ENCODE results near the gene SCN8A.

The SCN8A gene

GRCh38 chr12:51811203-51812202 is 220.5 kb downstream of the SCN8A start:
- Histone ChIP-seq H3K9me3 (ENCODE audit: control insufficient read depth, insufficient read depth, low read length) (no peaks in the 10 kb centered on the region), H3K4me3 (ENCODE audit: low read length) (no peak overlapping the region), H3K27me3 (ENCODE audit: control insufficient read depth, insufficient read depth, low read length) (peaks cover 4% of the 10 kb centered on the region; the same call in 1 of the 2 replicates), H3K36me3 (ENCODE audit: control insufficient read depth, insufficient read depth, low read length) (no peaks in the 10 kb centered on the region), H3K4me1 (ENCODE audit: control insufficient read depth, insufficient read depth, low read length) (0 out of 2 replicates have a peak, but pooled peaks cover 2% of the 10 kb centered on the region), H3K27ac (ENCODE audit: low read length) (no peak overlapping the region)
- no peak for DNase-seq (ENCODE audit: low read depth, low spot score)
- no CpG with 5 or more reads among the region's 13 CpGs for WGBS (ENCODE audit: insufficient coverage, insufficient read length)

GRCh38 chr12:51812871-51813270 is 221.8 kb downstream of the SCN8A start:
- no peaks in the 10 kb centered on the region for H3K9me3 ChIP-seq (ENCODE audit: control insufficient read depth, insufficient read depth, low read length)
- H3K4me3 ChIP-seq (ENCODE audit: low read length): no peak overlapping the region
- 0 out of 2 replicates have a peak, but pooled peaks cover 2% of the 10 kb centered on the region for H3K4me1 ChIP-seq (ENCODE audit: control insufficient read depth, insufficient read depth, low read length)
- WGBS (ENCODE audit: insufficient coverage, insufficient read length): no CpG with 5 or more reads among the region's 13 CpGs
- H3K27ac ChIP-seq (ENCODE audit: low read length): no peak overlapping the region
- H3K36me3 ChIP-seq (ENCODE audit: control insufficient read depth, insufficient read depth, low read length): no peaks in the 10 kb centered on the region
- H3K27me3 ChIP-seq (ENCODE audit: control insufficient read depth, insufficient read depth, low read length): peaks cover 4% of the 10 kb centered on the region; the same call in 1 of the 2 replicates
- no peak for DNase-seq (ENCODE audit: low read depth, low spot score)

GRCh38 chr12:51813931-51814310 is 222.9 kb downstream of the SCN8A start:
- H3K4me1 ChIP-seq (ENCODE audit: control insufficient read depth, insufficient read depth, low read length): 0 out of 2 replicates have a peak, but pooled peaks cover 2% of the 10 kb centered on the region
- no CpG with 5 or more reads among the region's 34 CpGs for WGBS (ENCODE audit: insufficient coverage, insufficient read length)
- H3K27me3 ChIP-seq (ENCODE audit: control insufficient read depth, insufficient read depth, low read length): peaks cover 4% of the 10 kb centered on the region; the same call in 1 of the 2 replicates
- no peaks in the 10 kb centered on the region for H3K36me3 ChIP-seq (ENCODE audit: control insufficient read depth, insufficient read depth, low read length)
- no peak overlapping the region for H3K27ac ChIP-seq (ENCODE audit: low read length)
- H3K9me3 ChIP-seq (ENCODE audit: control insufficient read depth, insufficient read depth, low read length): no peaks in the 10 kb centered on the region
- H3K4me3 ChIP-seq (ENCODE audit: low read length): peak overlapping the region; percentile 36; the same call in 1 of the 2 replicates
- no peak for DNase-seq (ENCODE audit: low read depth, low spot score)

GRCh38 chr12:51814311-51815088 is 223.5 kb downstream of the SCN8A start:
- Histone ChIP-seq H3K4me1 (ENCODE audit: control insufficient read depth, insufficient read depth, low read length) (0 out of 2 replicates have a peak, but pooled peaks cover 2% of the 10 kb centered on the region), H3K4me3 (ENCODE audit: low read length) (peak overlapping the region; percentile 36)

GRCh38 chr12:51815571-51815970 is 224.5 kb downstream of the SCN8A start:
- no peak overlapping the region for H3K4me3 ChIP-seq (ENCODE audit: low read length)
- no peaks in the 10 kb centered on the region for H3K9me3 ChIP-seq (ENCODE audit: control insufficient read depth, insufficient read depth, low read length)
- peaks cover 4% of the 10 kb centered on the region; the same call in 1 of the 2 replicates for H3K27me3 ChIP-seq (ENCODE audit: control insufficient read depth, insufficient read depth, low read length)
- no peak for DNase-seq (ENCODE audit: low read depth, low spot score)
- no peaks in the 10 kb centered on the region for H3K36me3 ChIP-seq (ENCODE audit: control insufficient read depth, insufficient read depth, low read length)
- 0 out of 2 replicates have a peak, but pooled peaks cover 2% of the 10 kb centered on the region for H3K4me1 ChIP-seq (ENCODE audit: control insufficient read depth, insufficient read depth, low read length)
- H3K27ac ChIP-seq (ENCODE audit: low read length): no peak overlapping the region
- WGBS (ENCODE audit: insufficient coverage, insufficient read length): no CpG with 5 or more reads among the region's 6 CpGs

More at GRCh38 chr12:51814311-51815088, 223.5 kb downstream of the SCN8A start:
- Histone ChIP-seq H3K9me3 (ENCODE audit: control insufficient read depth, insufficient read depth, low read length) (no peaks in the 10 kb centered on the region), H3K36me3 (ENCODE audit: control insufficient read depth, insufficient read depth, low read length) (no peaks in the 10 kb centered on the region), H3K27ac (ENCODE audit: low read length) (no peak overlapping the region), H3K27me3 (ENCODE audit: control insufficient read depth, insufficient read depth, low read length) (peaks cover 4% of the 10 kb centered on the region; the same call in 1 of the 2 replicates)
- DNase-seq (ENCODE audit: low read depth, low spot score): peak; percentile 68
- WGBS (ENCODE audit: insufficient coverage, insufficient read length): no CpG with 5 or more reads among the region's 100 CpGs

- no peaks in the 10 kb centered on the region for H3K9me3 ChIP-seq (ENCODE audit: control insufficient read depth, insufficient read depth, low read length)
- WGBS (ENCODE audit: insufficient coverage, insufficient read length): no CpG with 5 or more reads among the region's 10 CpGs
- H3K36me3 ChIP-seq (ENCODE audit: control insufficient read depth, insufficient read depth, low read length): no peaks in the 10 kb centered on the region
- H3K27ac ChIP-seq (ENCODE audit: low read length): no peak overlapping the region
- DNase-seq (ENCODE audit: low read depth, low spot score): no peak
- H3K27me3 ChIP-seq (ENCODE audit: control insufficient read depth, insufficient read depth, low read length): peaks cover 4% of the 10 kb centered on the region; the same call in 1 of the 2 replicates
- no peak overlapping the region for H3K4me3 ChIP-seq (ENCODE audit: low read length)
- 0 out of 2 replicates have a peak, but pooled peaks cover 3% of the 10 kb centered on the region for H3K4me1 ChIP-seq (ENCODE audit: control insufficient read depth, insufficient read depth, low read length)
Observed at GRCh38 chr12:51817027-51817953, 226.3 kb downstream of the SCN8A start.

- no peak overlapping the region for H3K27ac ChIP-seq (ENCODE audit: low read length)
- no peak for DNase-seq (ENCODE audit: low read depth, low spot score)
- no peaks in the 10 kb centered on the region for H3K36me3 ChIP-seq (ENCODE audit: control insufficient read depth, insufficient read depth, low read length)
- 0 out of 2 replicates have a peak, but pooled peaks cover 1% of the 10 kb centered on the region for H3K4me1 ChIP-seq (ENCODE audit: control insufficient read depth, insufficient read depth, low read length)
- H3K27me3 ChIP-seq (ENCODE audit: control insufficient read depth, insufficient read depth, low read length): peaks cover 4% of the 10 kb centered on the region; the same call in 1 of the 2 replicates
- no peaks in the 10 kb centered on the region for H3K9me3 ChIP-seq (ENCODE audit: control insufficient read depth, insufficient read depth, low read length)
- no peak overlapping the region for H3K4me3 ChIP-seq (ENCODE audit: low read length)
- no CpG with 5 or more reads among the region's 5 CpGs for WGBS (ENCODE audit: insufficient coverage, insufficient read length)
Observed at GRCh38 chr12:51818086-51818485, 227.1 kb downstream of the SCN8A start.

- no peak for DNase-seq (ENCODE audit: low read depth, low spot score)
- H3K36me3 ChIP-seq (ENCODE audit: control insufficient read depth, insufficient read depth, low read length): no peaks in the 10 kb centered on the region
- WGBS (ENCODE audit: insufficient coverage, insufficient read length): no CpG with 5 or more reads among the region's 4 CpGs
- H3K27me3 ChIP-seq (ENCODE audit: control insufficient read depth, insufficient read depth, low read length): peaks cover 4% of the 10 kb centered on the region; the same call in 1 of the 2 replicates
- H3K27ac ChIP-seq (ENCODE audit: low read length): no peak overlapping the region
- H3K9me3 ChIP-seq (ENCODE audit: control insufficient read depth, insufficient read depth, low read length): no peaks in the 10 kb centered on the region
- 0 out of 2 replicates have a peak, but pooled peaks cover 1% of the 10 kb centered on the region for H3K4me1 ChIP-seq (ENCODE audit: control insufficient read depth, insufficient read depth, low read length)
- H3K4me3 ChIP-seq (ENCODE audit: low read length): no peak overlapping the region
Observed at GRCh38 chr12:51818566-51819300, 227.7 kb downstream of the SCN8A start.

All from iPS DF 6.9 (cell line).